HEK293 (cell line): ENCODE results near the gene MLLT10.
"Not testable (repeated sequence)": the region's sequence is repeated elsewhere in the genome, so short reads cannot be mapped to it uniquely, and the experiment has no call there.

Source experiments
- CTCF ChIA-PET: fragments of 350-600 bp; formaldehyde crosslinking; extraction: SDS; loops from one replicate; lab custom pipeline; 2021; ENCODE audit warnings: antibody characterized with exemption; lab: Yijun Ruan, JAX
- POLR2A ChIA-PET: fragments of 300-600 bp; formaldehyde crosslinking; extraction: SDS; loops from one replicate; lab custom pipeline; 2020; ENCODE audit warnings: antibody characterized with exemption, inconsistent platforms; lab: Yijun Ruan, JAX
- H3K27ac ChIP-seq: fragments of 200-500 bp; sonication (Bioruptor generic); 2 replicates; pipeline ENCODE4 v1.5.1; 2014; ENCODE audit warnings: low read depth, low read length, control low read depth, inconsistent platforms; ENCODE audit errors: extremely low read depth
- H3K36me3 ChIP-seq, 2 experiments: fragments of 200-500 bp in 1 of 2; sonication (Bioruptor generic) in 1 of 2; 1 replicate in 1 of 2; 2 replicates in 1 of 2; pipeline ENCODE4 v1.5.1; 2014 to 2017; ENCODE audit warnings: inconsistent platforms in 2 of 2, low read length in 2 of 2; ENCODE audit not compliant: control insufficient read depth in 2 of 2, insufficient read depth in 1 of 2
- H3K4me1 ChIP-seq: fragments of 200-500 bp; sonication (Bioruptor generic); 2 replicates; pipeline ENCODE4 v1.5.1; 2014; ENCODE audit warnings: mild to moderate bottlenecking, low read length, inconsistent platforms; ENCODE audit not compliant: control insufficient read depth, insufficient read depth
- H3K4me3 ChIP-seq: 2 replicates; pipeline ENCODE4 v1.5.1; 2011; ENCODE audit warnings: low read depth, mild to moderate bottlenecking, control low read depth, low read length, moderate library complexity
- H3K9me3 ChIP-seq: fragments of 200-500 bp; sonication (Bioruptor generic); 2 replicates; pipeline ENCODE4 v1.5.1; 2014; ENCODE audit warnings: low read depth, low read length, inconsistent platforms; ENCODE audit not compliant: control insufficient read depth, insufficient read depth
- FEZF1 ChIP-seq: fragments of 450-650 bp; formaldehyde crosslinking; IDR thresholded peaks from 2 replicates; pipeline ENCODE4 v1.5.1; 2016; ENCODE audit warnings: missing biosample characterization, missing genetic modification characterization
- KLF8 ChIP-seq: fragments of 450-650 bp; formaldehyde crosslinking; IDR thresholded peaks from 2 replicates; pipeline ENCODE4 v1.5.1; 2016; ENCODE audit warnings: missing biosample characterization, missing genetic modification characterization
- PRDM1 ChIP-seq: fragments of 450-650 bp; formaldehyde crosslinking; IDR thresholded peaks from 2 replicates; pipeline ENCODE4; 2016; ENCODE audit warnings: missing biosample characterization, missing genetic modification characterization
- PRDM2 ChIP-seq: fragments of 450-650 bp; formaldehyde crosslinking; IDR thresholded peaks from 2 replicates; pipeline ENCODE4 v1.5.1; 2016; ENCODE audit warnings: missing biosample characterization, missing genetic modification characterization, borderline replicate concordance
- ZBTB26 ChIP-seq: fragments of 450-650 bp; formaldehyde crosslinking; optimal IDR thresholded peaks from 2 replicates; pipeline ENCODE3; 2016; ENCODE audit warnings: missing biosample characterization, mild to moderate bottlenecking, missing genetic modification characterization
- ZNF112 ChIP-seq: fragments of 450-650 bp; formaldehyde crosslinking; IDR thresholded peaks from 2 replicates; pipeline ENCODE4 v1.5.0; 2017; ENCODE audit warnings: missing biosample characterization, missing genetic modification characterization
- ZNF146 ChIP-seq: fragments of 450-650 bp; formaldehyde crosslinking; IDR thresholded peaks from 2 replicates; pipeline ENCODE4 v1.5.1; 2016; ENCODE audit warnings: missing biosample characterization, missing genetic modification characterization
- ZNF174 ChIP-seq: fragments of 450-650 bp; formaldehyde crosslinking; IDR thresholded peaks from 2 replicates; pipeline ENCODE4 v1.5.0; 2017; ENCODE audit warnings: missing biosample characterization, mild to moderate bottlenecking, missing genetic modification characterization
- ZNF202 ChIP-seq: fragments of 450-650 bp; formaldehyde crosslinking; IDR thresholded peaks from 2 replicates; pipeline ENCODE4 v1.5.1; 2016; ENCODE audit warnings: missing biosample characterization, missing genetic modification characterization, borderline replicate concordance
- ZNF24 ChIP-seq: fragments of 450-650 bp; formaldehyde crosslinking; IDR thresholded peaks from 2 replicates; pipeline ENCODE4 v1.5.1; 2016; ENCODE audit warnings: missing biosample characterization, missing genetic modification characterization
- ZNF391 ChIP-seq: fragments of 450-650 bp; formaldehyde crosslinking; IDR thresholded peaks from 2 replicates; pipeline ENCODE4 v1.5.1; 2016; ENCODE audit warnings: low read depth, missing biosample characterization, missing genetic modification characterization, borderline replicate concordance
- ZNF501 ChIP-seq: fragments of 450-650 bp; formaldehyde crosslinking; IDR thresholded peaks from 2 replicates; pipeline ENCODE4 v1.5.1; 2016; ENCODE audit warnings: missing biosample characterization, missing genetic modification characterization
- ZNF549 ChIP-seq: fragments of 450-650 bp; IDR thresholded peaks from 2 replicates; pipeline ENCODE4 v1.5.1; 2018; ENCODE audit warnings: missing biosample characterization, missing genetic modification characterization, mild to moderate bottlenecking, inconsistent platforms, moderate library complexity
- ZNF580 ChIP-seq: fragments of 450-650 bp; formaldehyde crosslinking; IDR thresholded peaks from 2 replicates; pipeline ENCODE4 v1.5.1; 2016; ENCODE audit warnings: missing biosample characterization, missing genetic modification characterization
- ZNF629 ChIP-seq: fragments of 450-650 bp; formaldehyde crosslinking; IDR thresholded peaks from 2 replicates; pipeline ENCODE4 v1.5.1; 2017; ENCODE audit warnings: missing biosample characterization, missing genetic modification characterization

The MLLT10 gene

GRCh38 chr10:21617267-21617666 is 83.2 kb downstream of the MLLT10 start:
- POLR2A ChIA-PET, result no interaction called here
- no peaks in the 10 kb centered on the region for H3K9me3 ChIP-seq

GRCh38 chr10:21623291-21623690 is 89.3 kb downstream of the MLLT10 start:
- TF ChIP-seq ZNF391 (tag by site-specific recombination), result no peak
- no peak for TF ChIP-seq KLF8 (tag by site-specific recombination)
- no peak for TF ChIP-seq FEZF1
- no peak for TF ChIP-seq ZBTB26
- no peak for TF ChIP-seq ZNF24 (tag by site-specific recombination)
- TF ChIP-seq ZNF629 (tag by site-specific recombination), result no peak
- TF ChIP-seq ZNF112 (tag by site-specific recombination), result no peak
- no peak for TF ChIP-seq ZNF501
- no peak for TF ChIP-seq ZNF202 (tag by site-specific recombination)
- ChIA-PET POLR2A (no interaction called here), CTCF (interaction anchor here (0.5 to 0.8 kb wide), 4 partner anchors 11 to 932 kb away, joined by 3 to 4 read pairs (median 4); no protein-coding TSS in a partner anchor)
- Histone ChIP-seq H3K27ac (no peak overlapping the region), H3K36me3 (peaks cover 0 to 26% of the 10 kb centered on the region in 2 experiments), H3K9me3 (no peaks in the 10 kb centered on the region), H3K4me1 (0 out of 2 replicates have a peak, but pooled peaks cover 2% of the 10 kb centered on the region), H3K4me3 (no peak overlapping the region)

More at GRCh38 chr10:21617267-21617666, 83.2 kb downstream of the MLLT10 start:
- no peak overlapping the region for H3K4me3 ChIP-seq
- TF ChIP-seq PRDM2 (tag by site-specific recombination), result no peak
- no peak for TF ChIP-seq ZNF174
- TF ChIP-seq ZNF501, result no peak
- no peak for TF ChIP-seq PRDM1 (tag by site-specific recombination)
- TF ChIP-seq ZNF146 (tag by site-specific recombination), result no peak
- TF ChIP-seq ZNF549, result no peak
- no peak for TF ChIP-seq ZNF580 (tag by site-specific recombination)
- TF ChIP-seq, all 188 proteins: peak for 0
- CTCF ChIA-PET, result no interaction called here
- H3K27ac ChIP-seq, result no peak overlapping the region
- no peaks in the 10 kb centered on the region for H3K4me1 ChIP-seq
- H3K36me3 ChIP-seq, result peaks cover 8 to 9% of the 10 kb centered on the region in 2 experiments

GRCh38 chr10:21624421-21624820 is 90.4 kb downstream of the MLLT10 start:
- H3K27ac ChIP-seq, CTCF ChIA-PET, H3K4me3 ChIP-seq, H3K9me3 ChIP-seq, POLR2A ChIA-PET, H3K4me1 ChIP-seq: not testable (repeated sequence)
- peaks cover 0 to 26% of the 10 kb centered on the region in 2 experiments; a peak in 2 of 3 replicates for H3K36me3 ChIP-seq
